Activated B cell treated with CpG ODN at 0.5 μM for 24 hours (primary cell): ENCODE data around the gene ACAA1. TPM values are rescaled to one million over a fixed set of nuclear protein-coding genes. Genes with fewer than 3 reads are reported as not detected.

Experiments
- ATAC-seq: fragments of 200-7000 bp; cut with Tn5 transposase; one replicate; pipeline ENCODE4 v1.10.0; 2021; ENCODE audit warnings: low read depth, mild to moderate bottlenecking, moderate library complexity
- CTCF ChIA-PET: fragments of 350-600 bp; sonication (Branson Sonifier 250); formaldehyde crosslinking; loops from one replicate; lab custom pipeline; 2021; ENCODE audit warnings: antibody characterized with exemption; lab: Charles Lee
- POLR2A ChIA-PET: fragments of 350-600 bp; sonication (Branson Sonifier 250); formaldehyde crosslinking; loops from one replicate; lab custom pipeline; 2021; ENCODE audit warnings: antibody characterized with exemption; lab: Charles Lee
- DNase-seq: peaks from one replicate; pipeline ENCODE4 v3.0.0; 2022
- H3K27ac Mint-ChIP-seq: one replicate; pipeline ENCODE4 v1.8.0; 2020; ENCODE audit warnings: mixed read lengths
- H3K27me3 Mint-ChIP-seq: one replicate; pipeline ENCODE4 v1.8.0; 2021; ENCODE audit warnings: mixed read lengths
- H3K36me3 Mint-ChIP-seq: one replicate; pipeline ENCODE4 v1.8.0; 2021; ENCODE audit warnings: low read depth, mixed read lengths
- H3K4me1 Mint-ChIP-seq: one replicate; pipeline ENCODE4 v1.8.0; 2021; ENCODE audit warnings: mixed read lengths
- H3K4me3 Mint-ChIP-seq: one replicate; pipeline ENCODE4 v1.8.0; 2020; ENCODE audit warnings: mild to moderate bottlenecking, mixed read lengths
- H3K9me3 Mint-ChIP-seq: one replicate; pipeline ENCODE4 v1.8.0; 2020; ENCODE audit warnings: mixed read lengths
- CTCF ChIP-seq: fragments of 200-600 bp; IDR thresholded peaks from one replicate; pipeline ENCODE4 v1.8.0; 2022; ENCODE audit warnings: antibody characterized with exemption, mild to moderate bottlenecking
- intact Hi-C: fragments of 100-400 bp; cut with micrococcal nuclease; formaldehyde crosslinking; loops from one replicate; pipeline ENCODE4 v1.15.1; 2024
- total RNA-seq: library from RNA; stranded (reverse); gene quantifications from 2 replicates; pipeline ENCODE4 v1.2.3, GENCODE V29; 2022

The ACAA1 gene
- total RNA-seq, 1 donor from 2014 or later = 78.1 TPM

- ChIA-PET POLR2A (interaction anchor here (0.9 kb wide), 1 partner anchor 30 kb away, joined by 3 read pairs; no protein-coding TSS in a partner anchor), CTCF (no interaction called here)
- Mint-ChIP-seq H3K27me3 (no peaks in the 10 kb centered on the region), H3K4me1 (peaks cover 78% of the 10 kb centered on the region), H3K4me3 (no peak overlapping the region), H3K36me3 (peaks cover 16% of the 10 kb centered on the region), H3K9me3 (no peaks in the 10 kb centered on the region), H3K27ac (peak overlapping the region; percentile 42)
- intact Hi-C loops = loop anchor here (10.0 kb wide), 1 partner anchor 1216 kb away; the partner anchor contains the start of gene SLC25A38
- no peak for ATAC-seq
- TF ChIP-seq CTCF = no peak
- no peak for DNase-seq
These were observed 32.0 kb upstream of the ACAA1 start for GRCh38 chr3:38169027-38169317.

DNA sequence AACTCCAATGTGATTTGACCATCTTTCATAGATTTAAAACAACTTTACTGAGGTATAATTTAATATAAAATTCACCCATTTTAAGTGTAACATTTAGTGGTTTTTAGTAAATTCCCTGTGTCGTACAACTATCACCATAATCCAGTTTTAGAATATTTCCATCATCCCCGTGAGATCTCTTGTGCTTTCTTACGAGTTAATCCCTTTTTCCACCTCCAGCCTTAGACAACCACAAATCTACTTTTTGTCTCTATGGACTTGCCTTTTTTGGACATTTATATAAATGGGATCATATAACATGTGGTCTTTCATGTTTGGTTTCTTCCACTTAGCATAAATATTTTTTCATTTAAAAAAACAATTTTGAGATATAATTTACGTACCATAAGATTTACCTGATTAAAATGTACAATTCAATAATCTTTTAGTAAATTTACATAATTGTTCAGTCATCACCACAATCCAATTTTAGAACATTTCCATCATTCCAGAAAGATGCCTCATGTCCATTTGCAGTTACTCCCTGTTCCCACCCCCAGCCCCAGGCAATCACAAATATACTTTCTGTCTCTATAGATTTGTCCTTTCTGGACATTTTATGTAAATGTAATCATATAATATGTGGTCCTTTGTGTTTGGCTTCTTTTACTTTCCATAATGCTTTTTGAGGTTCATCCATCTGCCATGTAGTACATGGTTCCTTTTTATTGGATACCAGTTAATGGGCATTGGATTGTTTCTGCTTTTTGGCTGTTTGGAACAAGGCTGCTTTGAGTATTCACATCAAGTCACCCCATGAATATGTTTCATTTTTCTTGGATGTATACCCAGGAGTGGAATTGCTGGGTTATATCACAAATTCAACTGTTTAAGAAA is 31.5 kb upstream of the ACAA1 start:
- ATAC-seq = no peak
- H3K27ac Mint-ChIP-seq = peak overlapping the region; percentile 42
- no peak for TF ChIP-seq CTCF
- CTCF ChIA-PET = no interaction called here
- no peaks in the 10 kb centered on the region for H3K27me3 Mint-ChIP-seq
- no peak overlapping the region for H3K4me3 Mint-ChIP-seq
- peaks cover 72% of the 10 kb centered on the region for H3K4me1 Mint-ChIP-seq
- POLR2A ChIA-PET = interaction anchor here (6.1 kb wide), 1 partner anchor 28 kb away, joined by 217 read pairs; the partner anchor contains the start of genes ACAA1 and MYD88
- intact Hi-C loops = loop anchor here (10.0 kb wide), 1 partner anchor 1216 kb away; the partner anchor contains the start of gene SLC25A38
- no peak for DNase-seq
- no peaks in the 10 kb centered on the region for H3K9me3 Mint-ChIP-seq
- H3K36me3 Mint-ChIP-seq = peaks cover 16% of the 10 kb centered on the region

GRCh38 chr3:38167591-38167990 is 30.7 kb upstream of the ACAA1 start:
- no peak for TF ChIP-seq CTCF
- peak overlapping the region; percentile 26 for H3K4me3 Mint-ChIP-seq
- no peaks in the 10 kb centered on the region for H3K9me3 Mint-ChIP-seq
- peaks cover 66% of the 10 kb centered on the region for H3K4me1 Mint-ChIP-seq
- intact Hi-C loops = loop anchor here (10.0 kb wide), 1 partner anchor 1217 kb away; the partner anchor contains the start of gene SLC25A38
- no peaks in the 10 kb centered on the region for H3K27me3 Mint-ChIP-seq
- H3K36me3 Mint-ChIP-seq = peaks cover 16% of the 10 kb centered on the region
- CTCF ChIA-PET = interaction anchor here (1.1 kb wide), 1 partner anchor 28 kb away, joined by 5 read pairs; no protein-coding TSS in a partner anchor
- ATAC-seq = no peak
- DNase-seq = no peak
- POLR2A ChIA-PET = interaction anchor here (6.1 kb wide), 1 partner anchor 28 kb away, joined by 217 read pairs; the partner anchor contains the start of genes ACAA1 and MYD88
- H3K27ac Mint-ChIP-seq = no peak overlapping the region

GRCh38 chr3:38165722-38166387 is 28.9 kb upstream of the ACAA1 start:
- Mint-ChIP-seq H3K4me1 (peaks cover 52% of the 10 kb centered on the region), H3K4me3 (peak overlapping the region; percentile 94), H3K27me3 (no peaks in the 10 kb centered on the region), H3K27ac (peak overlapping the region; percentile 100), H3K9me3 (no peaks in the 10 kb centered on the region), H3K36me3 (peaks cover 16% of the 10 kb centered on the region)
- DNase-seq (no peak), ATAC-seq (no peak)
- POLR2A ChIA-PET = interaction anchor here (0.5 to 6.1 kb wide), 14 partner anchors 7 to 1173 kb away, joined by 3 to 217 read pairs (median 6); partner anchors contain the start of genes ACAA1, DLEC1, EPM2AIP1 and MLH1
- no peak for TF ChIP-seq CTCF
- intact Hi-C loops = loop anchor here (1.0 to 10.0 kb wide), 7 partner anchors 17 to 1219 kb away; partner anchors contain the start of genes ACAA1, DLEC1, EXOG and SLC25A38
- CTCF ChIA-PET = interaction anchor here (0.7 to 2.0 kb wide), 3 partner anchors 29 to 181 kb away, joined by 3 to 7 read pairs (median 4); partner anchors contain the start of genes ACAA1 and XYLB
